Measurements from ENCODE around the gene PRICKLE2.
"Not testable (repeated sequence)": the region's sequence is repeated elsewhere in the genome, so short reads cannot be mapped to it uniquely, and the experiment has no call there.

Gene PRICKLE2

GRCh38 chr3:64093211-64093610 lies 132.1 kb downstream of the PRICKLE2 start:
- DNase-seq = no peak

- no peak for DNase-seq
Observed at GRCh38 chr3:64091501-64091900, 133.8 kb downstream of the PRICKLE2 start.

GRCh38 chr3:64089386-64089785 lies 135.9 kb downstream of the PRICKLE2 start:
- DNase-seq = not testable (repeated sequence)

GRCh38 chr3:64088408-64089205 lies 136.7 kb downstream of the PRICKLE2 start:
- no peak for DNase-seq

GRCh38 chr3:64086479-64087252 lies 138.6 kb downstream of the PRICKLE2 start:
- no peak for DNase-seq

- DNase-seq = no peak
Observed at GRCh38 chr3:64084640-64085039, 140.6 kb downstream of the PRICKLE2 start.

GRCh38 chr3:64083575-64083974 lies 141.7 kb downstream of the PRICKLE2 start:
- no peak for DNase-seq

GRCh38 chr3:64082961-64083541 lies 142.2 kb downstream of the PRICKLE2 start:
- DNase-seq = no peak

- DNase-seq = no peak
Observed at GRCh38 chr3:64082411-64082810, 142.9 kb downstream of the PRICKLE2 start.

GRCh38 chr3:64081235-64081630 lies 144.0 kb downstream of the PRICKLE2 start:
- no peak for DNase-seq

GRCh38 chr3:64080616-64081234 lies 144.5 kb downstream of the PRICKLE2 start:
- no peak for DNase-seq

- DNase-seq = no peak
Observed at GRCh38 chr3:64079369-64080150, 145.7 kb downstream of the PRICKLE2 start.

GRCh38 chr3:64078966-64079365 lies 146.3 kb downstream of the PRICKLE2 start:
- DNase-seq = no peak

GRCh38 chr3:64074895-64075679 lies 150.2 kb downstream of the PRICKLE2 start:
- DNase-seq = no peak

GRCh38 chr3:64074060-64074459 lies 151.2 kb downstream of the PRICKLE2 start:
- no peak for DNase-seq

- no peak for DNase-seq
Observed at GRCh38 chr3:64073158-64073761, 152.0 kb downstream of the PRICKLE2 start.

- no peak for DNase-seq
Observed at GRCh38 chr3:64072126-64072525, 153.1 kb downstream of the PRICKLE2 start.

- DNase-seq = no peak
Observed at GRCh38 chr3:64070704-64071103, 154.6 kb downstream of the PRICKLE2 start.

GRCh38 chr3:64067506-64068346 lies 157.5 kb downstream of the PRICKLE2 start:
- no peak for DNase-seq

GRCh38 chr3:64064804-64065203 lies 160.5 kb downstream of the PRICKLE2 start:
- no peak for DNase-seq
